ENCODE data around the gene ABCF2. TPM values are rescaled to one million over a fixed set of nuclear protein-coding genes. Genes with fewer than 3 reads are reported as not detected.

ABCF2 gene
- total and polyA plus RNA-seq, 2 of the 13 experiments (the other 11 are each of a cell fraction or from before 2014, with no cell fraction given): 16.3 to 42.5 TPM

DNA sequence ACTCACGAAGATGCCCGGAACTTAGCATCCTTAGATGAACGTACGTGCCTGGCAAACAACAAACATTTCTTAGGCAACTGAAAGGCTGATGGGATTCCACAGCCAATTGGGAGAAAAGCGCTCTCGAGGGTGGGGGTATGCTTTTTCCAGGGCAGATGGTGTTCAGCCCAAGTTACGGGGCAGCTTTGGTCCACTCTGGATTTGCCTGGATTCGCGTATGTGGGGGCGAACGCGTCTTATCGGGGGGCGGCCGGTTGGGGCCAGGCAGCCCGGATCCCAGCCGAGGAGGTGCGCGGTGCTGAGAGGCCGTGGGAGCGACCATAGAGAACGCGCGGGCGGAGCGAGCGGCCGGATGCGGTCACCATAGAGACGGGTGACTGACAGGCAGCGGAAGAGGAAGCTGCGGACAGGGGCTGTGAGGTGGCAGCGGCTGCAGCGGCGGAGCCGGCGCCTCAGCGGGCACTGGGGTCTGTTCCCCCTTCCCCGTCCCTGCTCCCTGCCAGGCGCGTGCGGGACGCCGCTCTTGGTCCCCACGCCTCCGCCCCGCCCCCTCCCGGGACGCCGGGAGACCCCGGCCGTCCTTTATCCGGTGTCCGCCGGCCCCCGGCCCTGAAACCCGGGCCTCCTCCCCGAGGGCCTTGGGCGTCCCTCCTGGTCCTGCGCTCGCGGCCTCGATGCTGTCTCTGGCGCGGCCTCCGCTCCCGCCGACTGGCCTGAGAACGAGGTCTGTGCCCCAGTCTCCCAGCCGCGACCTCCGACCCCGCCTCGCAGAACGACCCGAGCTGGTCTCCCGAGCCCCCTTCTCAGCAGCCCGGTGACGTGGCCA is 5.3 kb upstream of the ABCF2 start, which contains the start of gene CHPF2 (continued):
- TF ChIP-seq SAFB2 (CRISPR knock-in tag; IDR thresholded peaks at IDR 0.05; ENCODE audit: borderline replicate concordance, low read depth): no peak; the same call in 1 of the 2 replicates
- TF ChIP-seq, protein P1, sequence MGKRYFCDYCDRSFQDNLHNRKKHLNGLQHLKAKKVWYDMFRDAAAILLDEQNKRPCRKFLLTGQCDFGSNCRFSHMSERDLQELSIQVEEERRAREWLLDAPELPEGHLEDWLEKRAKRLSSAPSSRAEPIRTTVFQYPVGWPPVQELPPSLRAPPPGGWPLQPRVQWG (CRISPR knock-in tag; IDR thresholded peaks at IDR 0.05; ENCODE audit: borderline replicate concordance, low read depth): no peak
- TF ChIP-seq, protein P2, sequence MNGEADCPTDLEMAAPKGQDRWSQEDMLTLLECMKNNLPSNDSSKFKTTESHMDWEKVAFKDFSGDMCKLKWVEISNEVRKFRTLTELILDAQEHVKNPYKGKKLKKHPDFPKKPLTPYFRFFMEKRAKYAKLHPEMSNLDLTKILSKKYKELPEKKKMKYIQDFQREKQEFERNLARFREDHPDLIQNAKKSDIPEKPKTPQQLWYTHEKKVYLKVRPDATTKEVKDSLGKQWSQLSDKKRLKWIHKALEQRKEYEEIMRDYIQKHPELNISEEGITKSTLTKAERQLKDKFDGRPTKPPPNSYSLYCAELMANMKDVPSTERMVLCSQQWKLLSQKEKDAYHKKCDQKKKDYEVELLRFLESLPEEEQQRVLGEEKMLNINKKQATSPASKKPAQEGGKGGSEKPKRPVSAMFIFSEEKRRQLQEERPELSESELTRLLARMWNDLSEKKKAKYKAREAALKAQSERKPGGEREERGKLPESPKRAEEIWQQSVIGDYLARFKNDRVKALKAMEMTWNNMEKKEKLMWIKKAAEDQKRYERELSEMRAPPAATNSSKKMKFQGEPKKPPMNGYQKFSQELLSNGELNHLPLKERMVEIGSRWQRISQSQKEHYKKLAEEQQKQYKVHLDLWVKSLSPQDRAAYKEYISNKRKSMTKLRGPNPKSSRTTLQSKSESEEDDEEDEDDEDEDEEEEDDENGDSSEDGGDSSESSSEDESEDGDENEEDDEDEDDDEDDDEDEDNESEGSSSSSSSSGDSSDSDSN (CRISPR knock-in tag; IDR thresholded peaks at IDR 0.05): peak; percentile 54
- peak; percentile 60 for TF ChIP-seq AGO2 (optimal IDR thresholded peaks at IDR 0.05; ENCODE audit: low read depth, low read length)
- TF ChIP-seq, protein P3, sequence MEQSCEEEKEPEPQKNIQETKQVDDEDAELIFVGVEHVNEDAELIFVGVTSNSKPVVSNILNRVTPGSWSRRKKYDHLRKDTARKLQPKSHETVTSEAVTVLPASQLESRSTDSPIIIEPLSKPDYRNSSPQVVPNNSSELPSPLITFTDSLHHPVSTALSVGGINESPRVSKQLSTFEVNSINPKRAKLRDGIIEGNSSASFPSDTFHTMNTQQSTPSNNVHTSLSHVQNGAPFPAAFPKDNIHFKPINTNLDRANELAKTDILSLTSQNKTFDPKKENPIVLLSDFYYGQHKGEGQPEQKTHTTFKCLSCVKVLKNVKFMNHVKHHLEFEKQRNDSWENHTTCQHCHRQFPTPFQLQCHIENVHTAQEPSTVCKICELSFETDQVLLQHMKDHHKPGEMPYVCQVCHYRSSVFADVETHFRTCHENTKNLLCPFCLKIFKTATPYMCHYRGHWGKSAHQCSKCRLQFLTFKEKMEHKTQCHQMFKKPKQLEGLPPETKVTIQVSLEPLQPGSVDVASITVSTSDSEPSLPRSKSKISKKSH (CRISPR knock-in tag; IDR thresholded peaks at IDR 0.05; ENCODE audit: borderline replicate concordance): no peak
- TF ChIP-seq SMARCC2 (IDR thresholded peaks at IDR 0.05): no peak
- TF ChIP-seq MAZ (IDR thresholded peaks at IDR 0.05; ENCODE audit: borderline replicate concordance, low read depth, low read length): no peak
- TF ChIP-seq MAZ (CRISPR knock-in tag; IDR thresholded peaks at IDR 0.05; ENCODE audit: low read depth): peak; percentile 77; the same call in 1 of the 2 replicates
- TF ChIP-seq GFI1 (CRISPR knock-in tag; IDR thresholded peaks at IDR 0.05; ENCODE audit: borderline replicate concordance): no peak; the same call in 1 of the 2 replicates
- TF ChIP-seq, protein P4, sequence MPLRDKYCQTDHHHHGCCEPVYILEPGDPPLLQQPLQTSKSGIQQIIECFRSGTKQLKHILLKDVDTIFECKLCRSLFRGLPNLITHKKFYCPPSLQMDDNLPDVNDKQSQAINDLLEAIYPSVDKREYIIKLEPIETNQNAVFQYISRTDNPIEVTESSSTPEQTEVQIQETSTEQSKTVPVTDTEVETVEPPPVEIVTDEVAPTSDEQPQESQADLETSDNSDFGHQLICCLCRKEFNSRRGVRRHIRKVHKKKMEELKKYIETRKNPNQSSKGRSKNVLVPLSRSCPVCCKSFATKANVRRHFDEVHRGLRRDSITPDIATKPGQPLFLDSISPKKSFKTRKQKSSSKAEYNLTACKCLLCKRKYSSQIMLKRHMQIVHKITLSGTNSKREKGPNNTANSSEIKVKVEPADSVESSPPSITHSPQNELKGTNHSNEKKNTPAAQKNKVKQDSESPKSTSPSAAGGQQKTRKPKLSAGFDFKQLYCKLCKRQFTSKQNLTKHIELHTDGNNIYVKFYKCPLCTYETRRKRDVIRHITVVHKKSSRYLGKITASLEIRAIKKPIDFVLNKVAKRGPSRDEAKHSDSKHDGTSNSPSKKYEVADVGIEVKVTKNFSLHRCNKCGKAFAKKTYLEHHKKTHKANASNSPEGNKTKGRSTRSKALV (CRISPR knock-in tag; IDR thresholded peaks at IDR 0.05): no peak
- TF ChIP-seq GATAD2A (CRISPR knock-in tag; IDR thresholded peaks at IDR 0.05): 0 out of 2 replicates have a peak, but pooled peaks have one; percentile 16
- TF ChIP-seq, protein P5, sequence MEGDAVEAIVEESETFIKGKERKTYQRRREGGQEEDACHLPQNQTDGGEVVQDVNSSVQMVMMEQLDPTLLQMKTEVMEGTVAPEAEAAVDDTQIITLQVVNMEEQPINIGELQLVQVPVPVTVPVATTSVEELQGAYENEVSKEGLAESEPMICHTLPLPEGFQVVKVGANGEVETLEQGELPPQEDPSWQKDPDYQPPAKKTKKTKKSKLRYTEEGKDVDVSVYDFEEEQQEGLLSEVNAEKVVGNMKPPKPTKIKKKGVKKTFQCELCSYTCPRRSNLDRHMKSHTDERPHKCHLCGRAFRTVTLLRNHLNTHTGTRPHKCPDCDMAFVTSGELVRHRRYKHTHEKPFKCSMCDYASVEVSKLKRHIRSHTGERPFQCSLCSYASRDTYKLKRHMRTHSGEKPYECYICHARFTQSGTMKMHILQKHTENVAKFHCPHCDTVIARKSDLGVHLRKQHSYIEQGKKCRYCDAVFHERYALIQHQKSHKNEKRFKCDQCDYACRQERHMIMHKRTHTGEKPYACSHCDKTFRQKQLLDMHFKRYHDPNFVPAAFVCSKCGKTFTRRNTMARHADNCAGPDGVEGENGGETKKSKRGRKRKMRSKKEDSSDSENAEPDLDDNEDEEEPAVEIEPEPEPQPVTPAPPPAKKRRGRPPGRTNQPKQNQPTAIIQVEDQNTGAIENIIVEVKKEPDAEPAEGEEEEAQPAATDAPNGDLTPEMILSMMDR (CRISPR knock-in tag; IDR thresholded peaks at IDR 0.05): no peak
- TF ChIP-seq MEF2D (CRISPR knock-in tag; IDR thresholded peaks at IDR 0.05): no peak
- TF ChIP-seq NCOA5 (CRISPR knock-in tag; IDR thresholded peaks at IDR 0.05): no peak
- TF ChIP-seq ZNF260 (CRISPR knock-in tag; IDR thresholded peaks at IDR 0.05; ENCODE audit: borderline replicate concordance, low read depth): no peak
